CD4-positive, CD25-positive, alpha-beta regulatory T cell (primary cell): Measurements from ENCODE around the gene PROB1. TPM values are rescaled to one million over a fixed set of nuclear protein-coding genes. Genes with fewer than 3 reads are reported as not detected.
"Not testable (repeated sequence)": the region's sequence is repeated elsewhere in the genome, so short reads cannot be mapped to it uniquely, and the experiment has no call there.

ENCODE experiments used
- ATAC-seq, 2 donors: fragments of 150-1000 bp; cut with Tn5 transposase; one replicate each; pipeline ENCODE4 v1.10.0; 2021; ENCODE audit warnings: low read depth in 2 of 2, moderate number of reproducible peaks in 2 of 2, moderate library complexity in 1 of 2
- DNase-seq, 3 donors: peaks; one replicate each; pipeline versions ENCODE4 v3.0.0 to v3.0.0-alpha.2; 2012 to 2022; ENCODE audit warnings: mixed read lengths in 1 of 3
- H3K27ac ChIP-seq: one replicate; pipeline ENCODE4 v1.7.0; 2013; ENCODE audit warnings: mild to moderate bottlenecking, low read length; ENCODE audit not compliant: insufficient read depth, poor library complexity, severe bottlenecking
- H3K27me3 ChIP-seq: one replicate; pipeline ENCODE4 v1.7.0; 2013; ENCODE audit warnings: low read length; ENCODE audit not compliant: control insufficient read depth, insufficient read depth
- H3K36me3 ChIP-seq: one replicate; pipeline ENCODE4 v1.7.0; 2013; ENCODE audit warnings: mild to moderate bottlenecking, low read length, moderate library complexity; ENCODE audit not compliant: control insufficient read depth, insufficient read depth
- H3K4me1 ChIP-seq: 2 replicates; pipeline ENCODE4 v1.7.0; 2013; ENCODE audit warnings: mild to moderate bottlenecking, low read length; ENCODE audit not compliant: insufficient read depth, control insufficient read depth, poor library complexity, severe bottlenecking
- H3K4me3 ChIP-seq: one replicate; pipeline ENCODE4 v1.7.0; 2013; ENCODE audit warnings: low read depth, mild to moderate bottlenecking, low read length, moderate library complexity
- H3K9me3 ChIP-seq, 2 experiments: 1 replicate in 1 of 2; 2 replicates in 1 of 2; pipeline ENCODE4 v1.7.0; 2013; ENCODE audit warnings: low read length in 2 of 2, mild to moderate bottlenecking in 1 of 2, moderate library complexity in 1 of 2; ENCODE audit not compliant: control insufficient read depth in 2 of 2
- H3K27ac Mint-ChIP-seq, 3 donors: one replicate each; pipeline ENCODE4 v1.8.0; 2020 to 2022; ENCODE audit warnings: mild to moderate bottlenecking in 3 of 3, mixed read lengths in 3 of 3, moderate library complexity in 2 of 3
- H3K27me3 Mint-ChIP-seq: one replicate; pipeline ENCODE4 v1.8.0; 2022; ENCODE audit warnings: mild to moderate bottlenecking, mixed read lengths
- H3K36me3 Mint-ChIP-seq: one replicate; pipeline ENCODE4 v1.8.0; 2020; ENCODE audit warnings: mixed read lengths
- H3K4me1 Mint-ChIP-seq, 4 donors: one replicate each; pipeline ENCODE4 v1.8.0; 2020 to 2022; ENCODE audit warnings: mixed read lengths in 4 of 4, mild to moderate bottlenecking in 1 of 4
- H3K4me3 Mint-ChIP-seq, 4 donors: one replicate each; pipeline ENCODE4 v1.8.0; 2020 to 2022; ENCODE audit warnings: mild to moderate bottlenecking in 4 of 4, mixed read lengths in 4 of 4, moderate library complexity in 3 of 4
- H3K9me3 Mint-ChIP-seq, 7 donors: one replicate each; pipeline ENCODE4 v1.8.0; 2020 to 2022; ENCODE audit warnings: mixed read lengths in 7 of 7, mild to moderate bottlenecking in 3 of 7, moderate library complexity in 2 of 7
- polyA plus RNA-seq, 4 donors: library from polyadenylated mRNA; unstranded; fragments of 300-500 nt; fragmentation: Illumina TruSeq; gene quantifications; one replicate each; pipeline ENCODE4 v1.2.3, GENCODE V29; 2021
- total RNA-seq: library from RNA; stranded (reverse); gene quantifications from one replicate; pipeline ENCODE4 v1.2.3, GENCODE V29; 2022

PROB1 gene
- total and polyA plus RNA-seq, 5 donors from 2014 or later: 0.25 to 1.2 (median 0.67) TPM

DNA sequence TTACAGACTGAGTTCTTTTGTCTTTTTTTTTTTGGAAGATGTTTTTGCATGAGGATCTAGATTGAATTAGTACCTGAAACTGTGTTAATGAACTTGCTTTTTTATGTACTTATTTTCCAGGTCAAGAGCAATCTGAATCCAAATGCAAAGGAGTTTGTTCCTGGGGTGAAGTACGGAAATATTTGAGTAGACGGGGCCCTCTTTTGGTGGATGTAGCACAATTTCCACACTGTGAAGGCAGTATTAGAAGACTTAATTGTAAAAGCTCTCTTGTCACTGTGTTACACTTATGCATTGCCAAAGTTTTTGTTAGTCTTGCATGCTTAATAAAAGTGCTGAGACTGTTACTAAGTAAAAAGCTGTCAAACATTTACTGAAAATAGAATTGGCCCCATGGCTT lies 26.3 kb downstream of the PROB1 start:
- peak in 1 of 3 donors; percentile 29 for DNase-seq

DNA sequence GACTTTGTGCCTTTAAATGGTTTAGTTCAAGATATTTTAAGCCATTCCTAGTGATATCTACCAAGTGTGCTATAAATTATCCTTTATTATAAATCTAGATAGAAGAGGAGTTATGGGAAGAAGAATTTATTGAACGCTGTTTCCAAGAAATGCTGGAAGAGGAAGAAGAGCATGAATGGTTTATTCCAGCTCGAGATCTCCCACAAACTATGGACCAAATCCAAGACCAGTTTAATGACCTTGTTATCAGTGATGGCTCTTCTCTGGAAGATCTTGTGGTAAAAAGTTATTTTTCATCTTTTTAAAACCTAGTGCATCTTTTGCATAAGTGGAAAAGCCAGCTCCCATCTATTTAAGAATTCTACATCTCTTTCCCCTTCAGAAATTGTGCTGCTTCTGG lies 30.4 kb downstream of the PROB1 start:
- Histone ChIP-seq H3K9me3 (no peaks in the 10 kb centered on the region), H3K4me1 (no peaks in the 10 kb centered on the region), H3K36me3 (peaks cover 53% of the 10 kb centered on the region), H3K4me3 (no peak overlapping the region), H3K27ac (no peak overlapping the region), H3K27me3 (no peaks in the 10 kb centered on the region)
- ATAC-seq: no peak
- H3K27ac Mint-ChIP-seq: no peak overlapping the region
- no peak overlapping the region for H3K4me3 Mint-ChIP-seq
- no peak for DNase-seq
- no peaks in the 10 kb centered on the region for H3K27me3 Mint-ChIP-seq
- H3K36me3 Mint-ChIP-seq: peaks cover 27% of the 10 kb centered on the region
- H3K4me1 Mint-ChIP-seq: peaks cover 11 to 22% (median 18%) of the 10 kb centered on the region in 4 donors
- no peaks in the 10 kb centered on the region for H3K9me3 Mint-ChIP-seq

More for the DNA sequence above, 26.3 kb downstream of the PROB1 start:
- H3K27me3 Mint-ChIP-seq: no peaks in the 10 kb centered on the region
- no peaks in the 10 kb centered on the region for H3K27me3 ChIP-seq
- no peaks in the 10 kb centered on the region for H3K9me3 ChIP-seq
- H3K9me3 Mint-ChIP-seq: no peaks in the 10 kb centered on the region
- no peak overlapping the region for H3K27ac Mint-ChIP-seq
- no peak overlapping the region for H3K4me3 ChIP-seq
- ATAC-seq: no peak
- peaks cover 22% of the 10 kb centered on the region for H3K36me3 Mint-ChIP-seq
- H3K4me1 Mint-ChIP-seq: peaks cover 0 to 9% (median 6%) of the 10 kb centered on the region in 4 donors
- H3K4me3 Mint-ChIP-seq: no peak overlapping the region
- H3K4me1 ChIP-seq: no peaks in the 10 kb centered on the region
- no peak overlapping the region for H3K27ac ChIP-seq
- H3K36me3 ChIP-seq: peaks cover 66% of the 10 kb centered on the region

GRCh38 chr5:139363937-139364336 lies 31.0 kb downstream of the PROB1 start:
- DNase-seq: no peak
- Mint-ChIP-seq H3K27me3 (no peaks in the 10 kb centered on the region), H3K4me1 (peaks cover 11 to 22% (median 19%) of the 10 kb centered on the region in 4 donors), H3K36me3 (peaks cover 27% of the 10 kb centered on the region), H3K9me3 (no peaks in the 10 kb centered on the region), H3K27ac (no peak overlapping the region), H3K4me3 (no peak overlapping the region)
- Histone ChIP-seq H3K36me3 (peaks cover 49% of the 10 kb centered on the region), H3K27me3 (no peaks in the 10 kb centered on the region), H3K4me1 (no peaks in the 10 kb centered on the region), H3K4me3 (no peak overlapping the region), H3K9me3 (no peaks in the 10 kb centered on the region), H3K27ac (no peak overlapping the region)
- ATAC-seq: no peak

GRCh38 chr5:139361835-139362429 lies 33.0 kb downstream of the PROB1 start:
- Histone ChIP-seq H3K4me3 (no peak overlapping the region), H3K27me3 (no peaks in the 10 kb centered on the region), H3K4me1 (peaks cover 2% of the 10 kb centered on the region), H3K9me3 (no peaks in the 10 kb centered on the region), H3K36me3 (peaks cover 38% of the 10 kb centered on the region), H3K27ac (no peak overlapping the region)
- no peaks in the 10 kb centered on the region for H3K9me3 Mint-ChIP-seq
- H3K4me1 Mint-ChIP-seq: peaks cover 16 to 37% (median 35%) of the 10 kb centered on the region in 4 donors
- DNase-seq (no peak), ATAC-seq (no peak)
- peaks cover 35% of the 10 kb centered on the region for H3K36me3 Mint-ChIP-seq
- H3K27ac Mint-ChIP-seq: no peak overlapping the region
- peak overlapping the region in 1 of 4 donors; percentile 61 for H3K4me3 Mint-ChIP-seq
- no peaks in the 10 kb centered on the region for H3K27me3 Mint-ChIP-seq

- no peaks in the 10 kb centered on the region for H3K9me3 Mint-ChIP-seq
- peaks cover 3% of the 10 kb centered on the region for H3K4me1 ChIP-seq
- H3K27ac Mint-ChIP-seq: peak overlapping the region in 1 of 3 donors; percentile 60
- H3K9me3 ChIP-seq: no peaks in the 10 kb centered on the region
- peaks cover 21 to 46% (median 36%) of the 10 kb centered on the region in 4 donors for H3K4me1 Mint-ChIP-seq
- H3K4me3 Mint-ChIP-seq: no peak overlapping the region
- DNase-seq (no peak), ATAC-seq (no peak)
- H3K36me3 ChIP-seq: peaks cover 22% of the 10 kb centered on the region
- no peaks in the 10 kb centered on the region for H3K27me3 ChIP-seq
- no peak overlapping the region for H3K4me3 ChIP-seq
- H3K36me3 Mint-ChIP-seq: peaks cover 35% of the 10 kb centered on the region
- no peak overlapping the region for H3K27ac ChIP-seq
- H3K27me3 Mint-ChIP-seq: no peaks in the 10 kb centered on the region
Measured at GRCh38 chr5:139360384-139360783, 34.5 kb downstream of the PROB1 start.

GRCh38 chr5:139358064-139358463 lies 36.8 kb downstream of the PROB1 start:
- Histone ChIP-seq H3K27me3 (no peaks in the 10 kb centered on the region), H3K27ac (no peak overlapping the region), H3K4me3 (no peak overlapping the region), H3K9me3 (no peaks in the 10 kb centered on the region), H3K36me3 (peaks cover 15% of the 10 kb centered on the region), H3K4me1 (peaks cover 3% of the 10 kb centered on the region)
- Mint-ChIP-seq H3K36me3 (peaks cover 30% of the 10 kb centered on the region), H3K4me3 (no peak overlapping the region), H3K27ac (peak overlapping the region in 1 of 3 donors; percentile 79), H3K4me1 (peaks cover 30 to 59% (median 43%) of the 10 kb centered on the region in 4 donors), H3K27me3 (peaks cover under 1% of the 10 kb centered on the region), H3K9me3 (peaks cover 0 to 1% (median 0%) of the 10 kb centered on the region in 7 donors)
- DNase-seq (no peak), ATAC-seq (no peak)

- H3K4me3 ChIP-seq, H3K4me3 Mint-ChIP-seq, H3K27ac ChIP-seq, H3K9me3 ChIP-seq, H3K4me1 ChIP-seq, H3K27me3 ChIP-seq, H3K27ac Mint-ChIP-seq, DNase-seq, H3K27me3 Mint-ChIP-seq, ATAC-seq, H3K9me3 Mint-ChIP-seq: not testable (repeated sequence)
- Mint-ChIP-seq H3K36me3 (peaks cover 30% of the 10 kb centered on the region), H3K4me1 (peaks cover 26 to 63% (median 45%) of the 10 kb centered on the region in 4 donors)
- peaks cover 17% of the 10 kb centered on the region for H3K36me3 ChIP-seq
Measured at GRCh38 chr5:139355900-139356299, 39.0 kb downstream of the PROB1 start.

- ATAC-seq: no peak
- H3K36me3 ChIP-seq: peaks cover 17% of the 10 kb centered on the region
- no peaks in the 10 kb centered on the region for H3K27me3 ChIP-seq
- DNase-seq: no peak
- H3K4me1 ChIP-seq: peaks cover 6% of the 10 kb centered on the region
- peaks cover 4% of the 10 kb centered on the region for H3K27me3 Mint-ChIP-seq
- peaks cover 0 to 1% (median 0%) of the 10 kb centered on the region in 7 donors for H3K9me3 Mint-ChIP-seq
- H3K9me3 ChIP-seq: no peaks in the 10 kb centered on the region
- no peak overlapping the region for H3K27ac Mint-ChIP-seq
- H3K4me3 Mint-ChIP-seq: no peak overlapping the region
- no peak overlapping the region for H3K4me3 ChIP-seq
- H3K36me3 Mint-ChIP-seq: peaks cover 24% of the 10 kb centered on the region
- H3K4me1 Mint-ChIP-seq: peaks cover 24 to 67% (median 43%) of the 10 kb centered on the region in 4 donors
- no peak overlapping the region for H3K27ac ChIP-seq
Measured at GRCh38 chr5:139354186-139354585, 40.7 kb downstream of the PROB1 start.
